ENCODE data around the gene CACHD1.
"Not testable (repeated sequence)": the region's sequence is repeated elsewhere in the genome, so short reads cannot be mapped to it uniquely, and the experiment has no call there.

The CACHD1 gene

GRCh38 chr1:64594446-64594845 lies 124.5 kb downstream of the CACHD1 start:
- DNase-seq (ENCODE audit: low read depth), result no peak

- DNase-seq (ENCODE audit: low read depth), result no peak
Observed at GRCh38 chr1:64595871-64596515, 126.1 kb downstream of the CACHD1 start.

GRCh38 chr1:64597113-64597512 lies 127.2 kb downstream of the CACHD1 start:
- no peak for DNase-seq (ENCODE audit: low read depth)

GRCh38 chr1:64598100-64598571 lies 128.2 kb downstream of the CACHD1 start:
- DNase-seq (ENCODE audit: low read depth), result no peak

GRCh38 chr1:64599242-64599641 lies 129.3 kb downstream of the CACHD1 start:
- no peak for DNase-seq (ENCODE audit: low read depth)

- no peak for DNase-seq (ENCODE audit: low read depth)
Observed at GRCh38 chr1:64601207-64601606, 131.3 kb downstream of the CACHD1 start.

- DNase-seq (ENCODE audit: low read depth), result no peak
Observed at GRCh38 chr1:64608005-64608650, 138.2 kb downstream of the CACHD1 start.

GRCh38 chr1:64608651-64609048 lies 138.7 kb downstream of the CACHD1 start:
- no peak for DNase-seq (ENCODE audit: low read depth)

GRCh38 chr1:64610950-64611349 lies 141.0 kb downstream of the CACHD1 start:
- not testable (repeated sequence) for DNase-seq (ENCODE audit: low read depth)

- no peak for DNase-seq (ENCODE audit: low read depth)
Observed at GRCh38 chr1:64616039-64616438, 146.1 kb downstream of the CACHD1 start.

GRCh38 chr1:64623750-64624191 lies 153.8 kb downstream of the CACHD1 start:
- DNase-seq (ENCODE audit: low read depth), result no peak

GRCh38 chr1:64624218-64624713 lies 154.3 kb downstream of the CACHD1 start:
- no peak for DNase-seq (ENCODE audit: low read depth)

- no peak for DNase-seq (ENCODE audit: low read depth)
Observed at GRCh38 chr1:64624808-64625207, 154.9 kb downstream of the CACHD1 start.

GRCh38 chr1:64630611-64631010 lies 160.7 kb downstream of the CACHD1 start:
- no peak for DNase-seq (ENCODE audit: low read depth)

- no peak for DNase-seq (ENCODE audit: low read depth)
Observed at GRCh38 chr1:64631346-64632034, 161.6 kb downstream of the CACHD1 start.

GRCh38 chr1:64632936-64633335 lies 163.0 kb downstream of the CACHD1 start:
- DNase-seq (ENCODE audit: low read depth), result no peak

- no peak for DNase-seq (ENCODE audit: low read depth)
Observed at GRCh38 chr1:64645735-64646134, 175.8 kb downstream of the CACHD1 start.

- no peak for DNase-seq (ENCODE audit: low read depth)
Observed at GRCh38 chr1:64650411-64650810, 180.5 kb downstream of the CACHD1 start.

GRCh38 chr1:64651841-64652240 lies 181.9 kb downstream of the CACHD1 start:
- no peak for DNase-seq (ENCODE audit: low read depth)

- no peak for DNase-seq (ENCODE audit: low read depth)
Observed at GRCh38 chr1:64653466-64653865, 183.5 kb downstream of the CACHD1 start.

GRCh38 chr1:64654519-64655341 lies 184.8 kb downstream of the CACHD1 start:
- DNase-seq (ENCODE audit: low read depth), result no peak

GRCh38 chr1:64655861-64656260 lies 185.9 kb downstream of the CACHD1 start:
- DNase-seq (ENCODE audit: low read depth), result no peak

All from T follicular helper cell (primary cell).